HEK293 (cell line): ENCODE data around the gene GAMT.

Experiments
- BCL11A ChIP-seq: fragments of 450-650 bp; formaldehyde crosslinking; IDR thresholded peaks from 2 replicates; pipeline ENCODE4 v1.5.1; 2016; ENCODE audit warnings: low read depth, missing biosample characterization, missing genetic modification characterization
- GLIS2 ChIP-seq: fragments of 450-650 bp; formaldehyde crosslinking; IDR thresholded peaks from 2 replicates; pipeline ENCODE4 v1.5.1; 2016; ENCODE audit warnings: missing biosample characterization, missing genetic modification characterization
- HOXA7 ChIP-seq: sonication (generic); formaldehyde crosslinking; IDR thresholded peaks from 2 replicates; pipeline ENCODE4 v1.8.1; 2022; ENCODE audit warnings: missing genetic modification reagents, borderline replicate concordance
- SALL2 ChIP-seq: fragments of 450-650 bp; formaldehyde crosslinking; IDR thresholded peaks from 2 replicates; pipeline ENCODE4 v1.5.0; 2017; ENCODE audit warnings: missing biosample characterization, mild to moderate bottlenecking, missing genetic modification characterization, borderline replicate concordance
- SCRT1 ChIP-seq: fragments of 450-650 bp; formaldehyde crosslinking; IDR thresholded peaks from 2 replicates; pipeline ENCODE4 v1.5.1; 2016; ENCODE audit warnings: missing biosample characterization, missing genetic modification characterization, borderline replicate concordance
- SP2 ChIP-seq: fragments of 450-650 bp; formaldehyde crosslinking; IDR thresholded peaks from 2 replicates; pipeline ENCODE4 v1.5.1; 2016; ENCODE audit warnings: missing biosample characterization, missing genetic modification characterization
- ZBTB20 ChIP-seq: fragments of 450-650 bp; formaldehyde crosslinking; IDR thresholded peaks from 2 replicates; pipeline ENCODE4 v1.5.1; 2016; ENCODE audit warnings: missing biosample characterization, missing genetic modification characterization
- ZBTB8A ChIP-seq: fragments of 450-650 bp; formaldehyde crosslinking; IDR thresholded peaks from 2 replicates; pipeline ENCODE4 v1.5.1; 2016; ENCODE audit warnings: missing biosample characterization, missing genetic modification characterization
- ZFP37 ChIP-seq: fragments of 450-650 bp; formaldehyde crosslinking; IDR thresholded peaks from 2 replicates; pipeline ENCODE4 v1.5.1; 2016; ENCODE audit warnings: missing biosample characterization, missing genetic modification characterization
- ZNF132 ChIP-seq: fragments of 450-650 bp; formaldehyde crosslinking; IDR thresholded peaks from 2 replicates; pipeline ENCODE4 v1.5.1; 2017; ENCODE audit warnings: missing biosample characterization, missing genetic modification characterization, borderline replicate concordance
- ZNF140 ChIP-seq: fragments of 450-650 bp; formaldehyde crosslinking; IDR thresholded peaks from 2 replicates; pipeline ENCODE4 v1.5.1; 2016; ENCODE audit warnings: missing biosample characterization, missing genetic modification characterization
- ZNF155 ChIP-seq: fragments of 450-650 bp; formaldehyde crosslinking; IDR thresholded peaks from 2 replicates; pipeline ENCODE4 v1.5.1; 2016; ENCODE audit warnings: missing biosample characterization, missing genetic modification characterization
- ZNF169 ChIP-seq: fragments of 450-650 bp; formaldehyde crosslinking; IDR thresholded peaks from 2 replicates; pipeline ENCODE4 v1.5.1; 2016; ENCODE audit warnings: missing biosample characterization, missing genetic modification characterization
- ZNF23 ChIP-seq: fragments of 450-650 bp; formaldehyde crosslinking; IDR thresholded peaks from 2 replicates; pipeline ENCODE4 v1.5.1; 2016; ENCODE audit warnings: missing biosample characterization, missing genetic modification characterization, borderline replicate concordance
- ZNF311 ChIP-seq: fragments of 450-650 bp; formaldehyde crosslinking; IDR thresholded peaks from 2 replicates; pipeline ENCODE4 v1.5.1; 2017; ENCODE audit warnings: missing biosample characterization, missing genetic modification characterization, borderline replicate concordance
- ZNF423 ChIP-seq: fragments of 450-650 bp; formaldehyde crosslinking; IDR thresholded peaks from 2 replicates; pipeline ENCODE4 v1.5.1; 2016; ENCODE audit warnings: missing biosample characterization, missing genetic modification characterization
- ZNF426 ChIP-seq: fragments of 450-650 bp; formaldehyde crosslinking; IDR thresholded peaks from 2 replicates; pipeline ENCODE4 v1.5.1; 2017; ENCODE audit warnings: missing biosample characterization, missing genetic modification characterization, mild to moderate bottlenecking, inconsistent platforms, moderate library complexity
- ZNF433 ChIP-seq: fragments of 450-650 bp; formaldehyde crosslinking; IDR thresholded peaks from 2 replicates; pipeline ENCODE4 v1.5.1; 2016; ENCODE audit warnings: missing biosample characterization, missing genetic modification characterization, low read depth
- ZNF501 ChIP-seq: fragments of 450-650 bp; formaldehyde crosslinking; IDR thresholded peaks from 2 replicates; pipeline ENCODE4 v1.5.1; 2016; ENCODE audit warnings: missing biosample characterization, missing genetic modification characterization
- ZNF514 ChIP-seq: fragments of 450-650 bp; formaldehyde crosslinking; IDR thresholded peaks from 2 replicates; pipeline ENCODE4 v1.5.1; 2016; ENCODE audit warnings: missing biosample characterization, missing genetic modification characterization
- ZNF596 ChIP-seq: fragments of 450-650 bp; IDR thresholded peaks from 2 replicates; pipeline ENCODE4 v1.5.0; 2018; ENCODE audit warnings: missing biosample characterization, mild to moderate bottlenecking, missing genetic modification characterization, moderate library complexity
- ZNF610 ChIP-seq: fragments of 450-650 bp; formaldehyde crosslinking; IDR thresholded peaks from 2 replicates; pipeline ENCODE4 v1.5.1; 2016; ENCODE audit warnings: missing biosample characterization, missing genetic modification characterization, borderline replicate concordance
- ZNF654 ChIP-seq: fragments of 450-650 bp; formaldehyde crosslinking; IDR thresholded peaks from 2 replicates; pipeline ENCODE4 v1.5.1; 2016; ENCODE audit warnings: low read depth, missing biosample characterization, missing genetic modification characterization
- ZXDB ChIP-seq: fragments of 450-650 bp; formaldehyde crosslinking; IDR thresholded peaks from 2 replicates; pipeline ENCODE4 v1.5.1; 2016; ENCODE audit warnings: missing biosample characterization, missing genetic modification characterization
- TF ChIP-seq, protein P1 (sequence below): fragments of 450-650 bp; formaldehyde crosslinking; IDR thresholded peaks from 2 replicates; pipeline ENCODE4 v1.5.1; 2016; ENCODE audit warnings: missing biosample characterization, missing genetic modification characterization
- TF ChIP-seq, protein P2 (sequence below): fragments of 450-650 bp; formaldehyde crosslinking; IDR thresholded peaks from 2 replicates; pipeline ENCODE4 v1.5.1; 2016; ENCODE audit warnings: missing biosample characterization, missing genetic modification characterization
- TF ChIP-seq, protein P3 (sequence below): fragments of 450-650 bp; formaldehyde crosslinking; IDR thresholded peaks from 2 replicates; pipeline ENCODE4 v1.5.1; 2016; ENCODE audit warnings: missing biosample characterization, missing genetic modification characterization
- TF ChIP-seq, protein P4 (sequence below): fragments of 450-650 bp; formaldehyde crosslinking; IDR thresholded peaks from 2 replicates; pipeline ENCODE4 v1.5.1; 2017; ENCODE audit warnings: missing biosample characterization, missing genetic modification characterization
- TF ChIP-seq, protein P5 (sequence below): fragments of 450-650 bp; formaldehyde crosslinking; IDR thresholded peaks from 2 replicates; pipeline ENCODE4 v1.5.0; 2017; ENCODE audit warnings: missing biosample characterization, missing genetic modification characterization, borderline replicate concordance

Gene GAMT

DNA sequence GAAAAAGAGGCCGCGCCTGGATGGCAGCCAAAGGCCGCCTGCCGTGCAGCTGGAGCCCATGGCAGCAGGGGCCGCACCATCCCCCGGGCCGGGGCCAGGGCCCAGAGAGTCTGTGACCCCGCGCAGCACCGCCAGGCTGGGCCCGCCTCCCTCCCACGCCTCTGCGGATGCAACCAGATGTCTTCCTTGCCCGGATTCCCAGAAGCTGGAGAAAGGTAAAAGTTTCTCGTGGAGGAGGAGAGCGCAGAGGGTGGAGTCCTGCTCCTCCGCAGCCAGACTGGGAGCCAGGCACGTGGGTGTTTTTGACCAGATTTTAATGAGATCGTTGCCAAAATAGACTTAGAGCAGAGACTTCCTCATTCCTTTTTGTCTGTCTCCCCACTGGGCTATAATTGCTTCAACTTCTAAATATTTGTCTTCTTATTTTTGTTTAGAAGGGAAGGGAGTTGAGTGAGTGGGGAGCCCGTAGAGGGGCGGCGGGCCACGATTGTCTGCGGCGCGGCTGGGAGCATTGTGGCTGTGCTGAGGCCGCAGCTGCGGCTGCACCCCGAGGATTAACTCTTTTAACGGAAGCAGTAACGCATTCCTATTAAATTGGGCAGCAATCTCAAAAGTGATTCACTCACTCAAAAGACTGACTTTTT lies 40.4 kb downstream of the GAMT start (continued):
- TF ChIP-seq, protein P1, sequence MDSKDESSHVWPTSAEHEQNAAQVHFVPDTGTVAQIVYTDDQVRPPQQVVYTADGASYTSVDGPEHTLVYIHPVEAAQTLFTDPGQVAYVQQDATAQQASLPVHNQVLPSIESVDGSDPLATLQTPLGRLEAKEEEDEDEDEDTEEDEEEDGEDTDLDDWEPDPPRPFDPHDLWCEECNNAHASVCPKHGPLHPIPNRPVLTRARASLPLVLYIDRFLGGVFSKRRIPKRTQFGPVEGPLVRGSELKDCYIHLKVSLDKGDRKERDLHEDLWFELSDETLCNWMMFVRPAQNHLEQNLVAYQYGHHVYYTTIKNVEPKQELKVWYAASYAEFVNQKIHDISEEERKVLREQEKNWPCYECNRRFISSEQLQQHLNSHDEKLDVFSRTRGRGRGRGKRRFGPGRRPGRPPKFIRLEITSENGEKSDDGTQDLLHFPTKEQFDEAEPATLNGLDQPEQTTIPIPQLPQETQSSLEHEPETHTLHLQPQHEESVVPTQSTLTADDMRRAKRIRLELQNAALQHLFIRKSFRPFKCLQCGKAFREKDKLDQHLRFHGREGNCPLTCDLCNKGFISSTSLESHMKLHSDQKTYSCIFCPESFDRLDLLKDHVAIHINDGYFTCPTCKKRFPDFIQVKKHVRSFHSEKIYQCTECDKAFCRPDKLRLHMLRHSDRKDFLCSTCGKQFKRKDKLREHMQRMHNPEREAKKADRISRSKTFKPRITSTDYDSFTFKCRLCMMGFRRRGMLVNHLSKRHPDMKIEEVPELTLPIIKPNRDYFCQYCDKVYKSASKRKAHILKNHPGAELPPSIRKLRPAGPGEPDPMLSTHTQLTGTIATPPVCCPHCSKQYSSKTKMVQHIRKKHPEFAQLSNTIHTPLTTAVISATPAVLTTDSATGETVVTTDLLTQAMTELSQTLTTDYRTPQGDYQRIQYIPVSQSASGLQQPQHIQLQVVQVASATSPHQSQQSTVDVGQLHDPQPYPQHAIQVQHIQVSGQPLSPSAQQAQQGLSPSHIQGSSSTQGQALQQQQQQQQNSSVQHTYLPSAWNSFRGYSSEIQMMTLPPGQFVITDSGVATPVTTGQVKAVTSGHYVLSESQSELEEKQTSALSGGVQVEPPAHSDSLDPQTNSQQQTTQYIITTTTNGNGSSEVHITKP: 0 out of 2 replicates have a peak, but pooled peaks have one; percentile 3
- no peak for TF ChIP-seq HOXA7 (CRISPR knock-in tag)
- TF ChIP-seq, protein P2, sequence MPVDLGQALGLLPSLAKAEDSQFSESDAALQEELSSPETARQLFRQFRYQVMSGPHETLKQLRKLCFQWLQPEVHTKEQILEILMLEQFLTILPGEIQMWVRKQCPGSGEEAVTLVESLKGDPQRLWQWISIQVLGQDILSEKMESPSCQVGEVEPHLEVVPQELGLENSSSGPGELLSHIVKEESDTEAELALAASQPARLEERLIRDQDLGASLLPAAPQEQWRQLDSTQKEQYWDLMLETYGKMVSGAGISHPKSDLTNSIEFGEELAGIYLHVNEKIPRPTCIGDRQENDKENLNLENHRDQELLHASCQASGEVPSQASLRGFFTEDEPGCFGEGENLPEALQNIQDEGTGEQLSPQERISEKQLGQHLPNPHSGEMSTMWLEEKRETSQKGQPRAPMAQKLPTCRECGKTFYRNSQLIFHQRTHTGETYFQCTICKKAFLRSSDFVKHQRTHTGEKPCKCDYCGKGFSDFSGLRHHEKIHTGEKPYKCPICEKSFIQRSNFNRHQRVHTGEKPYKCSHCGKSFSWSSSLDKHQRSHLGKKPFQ (tag by site-specific recombination): no peak
- no peak for TF ChIP-seq ZNF426 (tag by site-specific recombination)
- no peak for TF ChIP-seq SCRT1 (tag by site-specific recombination)
- peak; percentile 45; the same call in 1 of the 2 replicates for TF ChIP-seq ZNF501 (tag by site-specific recombination)
- TF ChIP-seq ZNF433 (tag by site-specific recombination): no peak
- no peak for TF ChIP-seq ZXDB (tag by site-specific recombination)
- TF ChIP-seq BCL11A (tag by site-specific recombination): no peak
- TF ChIP-seq GLIS2 (tag by site-specific recombination): peak; percentile 67
- peak; percentile 88 for TF ChIP-seq ZBTB8A (tag by site-specific recombination)
- no peak for TF ChIP-seq ZNF155 (tag by site-specific recombination)
- TF ChIP-seq, protein P3, sequence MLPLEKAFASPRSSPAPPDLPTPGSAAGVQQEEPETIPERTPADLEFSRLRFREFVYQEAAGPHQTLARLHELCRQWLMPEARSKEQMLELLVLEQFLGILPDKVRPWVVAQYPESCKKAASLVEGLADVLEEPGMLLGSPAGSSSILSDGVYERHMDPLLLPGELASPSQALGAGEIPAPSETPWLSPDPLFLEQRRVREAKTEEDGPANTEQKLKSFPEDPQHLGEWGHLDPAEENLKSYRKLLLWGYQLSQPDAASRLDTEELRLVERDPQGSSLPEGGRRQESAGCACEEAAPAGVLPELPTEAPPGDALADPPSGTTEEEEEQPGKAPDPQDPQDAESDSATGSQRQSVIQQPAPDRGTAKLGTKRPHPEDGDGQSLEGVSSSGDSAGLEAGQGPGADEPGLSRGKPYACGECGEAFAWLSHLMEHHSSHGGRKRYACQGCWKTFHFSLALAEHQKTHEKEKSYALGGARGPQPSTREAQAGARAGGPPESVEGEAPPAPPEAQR (tag by site-specific recombination): no peak
- TF ChIP-seq ZNF140 (tag by site-specific recombination): no peak
- TF ChIP-seq, protein P4, sequence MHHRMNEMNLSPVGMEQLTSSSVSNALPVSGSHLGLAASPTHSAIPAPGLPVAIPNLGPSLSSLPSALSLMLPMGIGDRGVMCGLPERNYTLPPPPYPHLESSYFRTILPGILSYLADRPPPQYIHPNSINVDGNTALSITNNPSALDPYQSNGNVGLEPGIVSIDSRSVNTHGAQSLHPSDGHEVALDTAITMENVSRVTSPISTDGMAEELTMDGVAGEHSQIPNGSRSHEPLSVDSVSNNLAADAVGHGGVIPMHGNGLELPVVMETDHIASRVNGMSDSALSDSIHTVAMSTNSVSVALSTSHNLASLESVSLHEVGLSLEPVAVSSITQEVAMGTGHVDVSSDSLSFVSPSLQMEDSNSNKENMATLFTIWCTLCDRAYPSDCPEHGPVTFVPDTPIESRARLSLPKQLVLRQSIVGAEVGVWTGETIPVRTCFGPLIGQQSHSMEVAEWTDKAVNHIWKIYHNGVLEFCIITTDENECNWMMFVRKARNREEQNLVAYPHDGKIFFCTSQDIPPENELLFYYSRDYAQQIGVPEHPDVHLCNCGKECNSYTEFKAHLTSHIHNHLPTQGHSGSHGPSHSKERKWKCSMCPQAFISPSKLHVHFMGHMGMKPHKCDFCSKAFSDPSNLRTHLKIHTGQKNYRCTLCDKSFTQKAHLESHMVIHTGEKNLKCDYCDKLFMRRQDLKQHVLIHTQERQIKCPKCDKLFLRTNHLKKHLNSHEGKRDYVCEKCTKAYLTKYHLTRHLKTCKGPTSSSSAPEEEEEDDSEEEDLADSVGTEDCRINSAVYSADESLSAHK (tag by site-specific recombination): no peak
- TF ChIP-seq ZNF610 (tag by site-specific recombination): no peak
- TF ChIP-seq SALL2 (tag by site-specific recombination): no peak
- TF ChIP-seq ZNF596 (tag by site-specific recombination): no peak
- no peak for TF ChIP-seq ZFP37 (tag by site-specific recombination)
- TF ChIP-seq, protein P5, sequence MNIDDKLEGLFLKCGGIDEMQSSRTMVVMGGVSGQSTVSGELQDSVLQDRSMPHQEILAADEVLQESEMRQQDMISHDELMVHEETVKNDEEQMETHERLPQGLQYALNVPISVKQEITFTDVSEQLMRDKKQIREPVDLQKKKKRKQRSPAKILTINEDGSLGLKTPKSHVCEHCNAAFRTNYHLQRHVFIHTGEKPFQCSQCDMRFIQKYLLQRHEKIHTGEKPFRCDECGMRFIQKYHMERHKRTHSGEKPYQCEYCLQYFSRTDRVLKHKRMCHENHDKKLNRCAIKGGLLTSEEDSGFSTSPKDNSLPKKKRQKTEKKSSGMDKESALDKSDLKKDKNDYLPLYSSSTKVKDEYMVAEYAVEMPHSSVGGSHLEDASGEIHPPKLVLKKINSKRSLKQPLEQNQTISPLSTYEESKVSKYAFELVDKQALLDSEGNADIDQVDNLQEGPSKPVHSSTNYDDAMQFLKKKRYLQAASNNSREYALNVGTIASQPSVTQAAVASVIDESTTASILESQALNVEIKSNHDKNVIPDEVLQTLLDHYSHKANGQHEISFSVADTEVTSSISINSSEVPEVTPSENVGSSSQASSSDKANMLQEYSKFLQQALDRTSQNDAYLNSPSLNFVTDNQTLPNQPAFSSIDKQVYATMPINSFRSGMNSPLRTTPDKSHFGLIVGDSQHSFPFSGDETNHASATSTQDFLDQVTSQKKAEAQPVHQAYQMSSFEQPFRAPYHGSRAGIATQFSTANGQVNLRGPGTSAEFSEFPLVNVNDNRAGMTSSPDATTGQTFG: no peak
- no peak for TF ChIP-seq ZNF514
- no peak for TF ChIP-seq ZNF169
- TF ChIP-seq ZBTB20 (tag by site-specific recombination): no peak
- no peak for TF ChIP-seq ZNF654 (tag by site-specific recombination)
- peak; percentile 79 for TF ChIP-seq ZNF423
- TF ChIP-seq ZNF311 (tag by site-specific recombination): no peak
- peak; percentile 64 for TF ChIP-seq SP2 (tag by site-specific recombination)
- TF ChIP-seq ZNF132 (tag by site-specific recombination): no peak
- no peak for TF ChIP-seq ZNF23 (tag by site-specific recombination)
